Thyroid gland (tissue), 4 donors: ENCODE measurements around the gene PAMR1. TPM values are rescaled to one million over a fixed set of nuclear protein-coding genes. Genes with fewer than 3 reads are reported as not detected.
A peak's percentile ranks its signal among the peaks of the same experiment; 100 is the strongest.

Experiments
- DNase-seq, 2 donors: peaks; one replicate each; pipeline ENCODE4 v3.0.0-alpha.2; 2019
- H3K27ac ChIP-seq, 3 donors: fragments of 200-600 bp; sonication (generic); 1 replicate in 2 of 3; 2 replicates in 1 of 3; pipeline ENCODE4 v1.5.1; 2016 to 2019; ENCODE audit warnings: mild to moderate bottlenecking in 1 of 3, moderate library complexity in 1 of 3
- H3K27me3 ChIP-seq: fragments of 200-600 bp; sonication (generic); one replicate; pipeline ENCODE4 v1.5.1; 2019
- H3K36me3 ChIP-seq, 2 donors: fragments of 200-600 bp; sonication (generic); one replicate each; pipeline ENCODE4 v1.5.1; 2016 to 2019
- H3K4me1 ChIP-seq, 2 donors: fragments of 200-600 bp; sonication (generic); one replicate each; pipeline ENCODE4 v1.5.1; 2017 to 2019
- H3K4me3 ChIP-seq, 3 donors: fragments of 200-600 bp; sonication (generic); replicated peaks in 1 of 3; 1 replicate in 2 of 3; 2 replicates in 1 of 3; pipeline ENCODE4 v1.5.1; 2016; ENCODE audit warnings: mild to moderate bottlenecking in 1 of 3
- H3K9me3 ChIP-seq: fragments of 200-600 bp; sonication (generic); one replicate; pipeline ENCODE4 v1.5.1; 2017
- CTCF ChIP-seq, 6 experiments: fragments of 200-600 bp in 3 of 6; fragments of 450-650 bp in 3 of 6; sonication (generic) in 3 of 6; IDR thresholded peaks; one replicate each; pipeline ENCODE4 v1.5.1; 2016 to 2019; ENCODE audit warnings: antibody characterized with exemption in 6 of 6, mild to moderate bottlenecking in 2 of 6, inconsistent platforms in 1 of 6, moderate library complexity in 1 of 6
- POLR2A ChIP-seq, 2 donors: fragments of 450-650 bp; IDR thresholded peaks; one replicate each; pipeline ENCODE4 v1.6.1; 2017; ENCODE audit warnings: antibody characterized with exemption in 2 of 2, mild to moderate bottlenecking in 2 of 2, moderate library complexity in 1 of 2
- WGBS, 2 donors: methylation state at CpG; one replicate each; pipeline ENCODE4 v1.1.5; 2017; 5-methylcytosine and 5-hydroxymethylcytosine counted together
- intact Hi-C: fragments of 100-400 bp; cut with DNase I; formaldehyde crosslinking; loops from one replicate; pipeline ENCODE4 v1.15.1; 2023
- total RNA-seq, 4 donors: library from RNA; depleted of rRNA; stranded (reverse); fragments of >200 nt; gene quantifications; one replicate each; pipeline ENCODE4 v1.2.3, GENCODE V29; 2016

PAMR1 gene
- total RNA-seq, 4 donors from 2014 or later = 1.2 to 16.4 (median 4.3) TPM

- H3K27me3 ChIP-seq = no peaks in the 10 kb centered on the region
- intact Hi-C loops = no loop called here
- 76 to 85% methylated on average over 6 of the region's 6 CpGs for WGBS, 2 donors
These were observed 111.1 kb downstream of the PAMR1 start for GRCh38 chr11:35414311-35414710.

GRCh38 chr11:35413598-35413997 lies 111.8 kb downstream of the PAMR1 start:
- no peak for TF ChIP-seq POLR2A (IDR thresholded peaks at IDR 0.05)
- TF ChIP-seq CTCF (IDR thresholded peaks at IDR 0.05) = no peak
- intact Hi-C loops = no loop called here
- no peaks in the 10 kb centered on the region for H3K36me3 ChIP-seq
- no peak for DNase-seq
- no peaks in the 10 kb centered on the region for H3K27me3 ChIP-seq
- no peak overlapping the region for H3K27ac ChIP-seq
- 86 to 98% methylated on average over 3 of the region's 3 CpGs for WGBS, 2 donors
- H3K9me3 ChIP-seq = no peaks in the 10 kb centered on the region
- peaks cover 0 to 5% of the 10 kb centered on the region in 2 donors for H3K4me1 ChIP-seq
- H3K4me3 ChIP-seq = no peak overlapping the region

More at GRCh38 chr11:35414311-35414710, 111.1 kb downstream of the PAMR1 start:
- H3K36me3 ChIP-seq = no peaks in the 10 kb centered on the region
- H3K9me3 ChIP-seq = no peaks in the 10 kb centered on the region
- H3K4me3 ChIP-seq = no peak overlapping the region
- peaks cover under 1 to 12% of the 10 kb centered on the region in 2 donors for H3K4me1 ChIP-seq
- DNase-seq = no peak
- TF ChIP-seq POLR2A (IDR thresholded peaks at IDR 0.05) = no peak
- TF ChIP-seq CTCF (IDR thresholded peaks at IDR 0.05) = no peak
- no peak overlapping the region for H3K27ac ChIP-seq

- no peak overlapping the region for H3K4me3 ChIP-seq
- DNase-seq = no peak
- WGBS, 2 donors = 58 to 80% methylated on average over 2 of the region's 2 CpGs
- no peak for TF ChIP-seq POLR2A (IDR thresholded peaks at IDR 0.05)
- TF ChIP-seq CTCF (IDR thresholded peaks at IDR 0.05) = peak in 2 of 6 experiments; percentile 23 to 29
- no peaks in the 10 kb centered on the region for H3K9me3 ChIP-seq
- no peaks in the 10 kb centered on the region for H3K4me1 ChIP-seq
- intact Hi-C loops = no loop called here
- H3K36me3 ChIP-seq = no peaks in the 10 kb centered on the region
- no peaks in the 10 kb centered on the region for H3K27me3 ChIP-seq
- H3K27ac ChIP-seq = no peak overlapping the region
These were observed 113.1 kb downstream of the PAMR1 start for GRCh38 chr11:35412285-35412684.

- no peak overlapping the region for H3K27ac ChIP-seq
- H3K9me3 ChIP-seq = no peaks in the 10 kb centered on the region
- no peak for DNase-seq
- H3K4me1 ChIP-seq = peaks cover 0 to 11% of the 10 kb centered on the region in 2 donors
- TF ChIP-seq POLR2A (IDR thresholded peaks at IDR 0.05) = no peak
- TF ChIP-seq CTCF (IDR thresholded peaks at IDR 0.05) = no peak
- intact Hi-C loops = no loop called here
- no peaks in the 10 kb centered on the region for H3K27me3 ChIP-seq
- no peaks in the 10 kb centered on the region for H3K36me3 ChIP-seq
- 81 to 82% methylated on average over 1 of the region's 1 CpG for WGBS, 2 donors
- H3K4me3 ChIP-seq = no peak overlapping the region
These were observed 118.4 kb downstream of the PAMR1 start for GRCh38 chr11:35407041-35407440.

- H3K27ac ChIP-seq = peak overlapping the region in 1 of 3 donors; percentile 35
- intact Hi-C loops = no loop called here
These were observed 121.0 kb downstream of the PAMR1 start for GRCh38 chr11:35404388-35404775.

More at GRCh38 chr11:35404388-35404775, 121.0 kb downstream of the PAMR1 start:
- TF ChIP-seq CTCF (IDR thresholded peaks at IDR 0.05) (peak in 3 of 6 experiments; percentile 19 to 47 (median 39)), POLR2A (IDR thresholded peaks at IDR 0.05) (no peak)
- no peaks in the 10 kb centered on the region for H3K27me3 ChIP-seq
- no peak overlapping the region for H3K4me3 ChIP-seq
- no peaks in the 10 kb centered on the region for H3K36me3 ChIP-seq
- H3K4me1 ChIP-seq = peaks cover 0 to 11% of the 10 kb centered on the region in 2 donors
- DNase-seq = peak; percentile 11 to 45
- no peaks in the 10 kb centered on the region for H3K9me3 ChIP-seq
- WGBS, 2 donors = 47 to 60% methylated on average over 7 of the region's 7 CpGs
